HG02571 (cell line): ENCODE measurements around the gene POLR3K.
"Not testable (repeated sequence)": the region's sequence is repeated elsewhere in the genome, so short reads cannot be mapped to it uniquely, and the experiment has no call there.

Experiments used
- ATAC-seq: cut with Tn5 transposase; IDR thresholded peaks from one replicate; pipeline ENCODE4 v1.9.1; 2021; ENCODE audit warnings: mild to moderate bottlenecking, moderate library complexity; ENCODE audit not compliant: unreplicated experiment

The POLR3K gene

DNA sequence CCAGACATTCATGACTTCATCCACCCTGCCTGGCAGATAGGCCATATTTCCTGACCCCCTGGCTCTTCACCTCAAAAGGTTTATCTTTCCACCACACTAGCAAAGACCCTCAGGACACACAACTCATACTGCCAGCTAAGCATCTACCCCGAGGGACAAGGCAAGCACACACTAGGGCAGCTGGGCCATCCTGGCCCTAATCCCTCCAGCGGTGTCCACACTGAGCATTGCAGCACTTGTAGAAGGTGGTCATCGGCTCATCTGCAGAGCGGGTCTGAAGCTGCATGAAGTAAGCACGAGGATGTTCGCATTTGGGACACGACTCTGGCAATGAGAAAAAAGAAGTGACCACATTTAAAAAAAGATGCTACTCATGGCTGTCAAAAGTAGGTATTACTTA is 6.2 kb downstream of the POLR3K start:
- no peak for ATAC-seq

- not testable (repeated sequence) for ATAC-seq
These were observed 6.9 kb downstream of the POLR3K start for GRCh38 chr16:46510-46909.

DNA sequence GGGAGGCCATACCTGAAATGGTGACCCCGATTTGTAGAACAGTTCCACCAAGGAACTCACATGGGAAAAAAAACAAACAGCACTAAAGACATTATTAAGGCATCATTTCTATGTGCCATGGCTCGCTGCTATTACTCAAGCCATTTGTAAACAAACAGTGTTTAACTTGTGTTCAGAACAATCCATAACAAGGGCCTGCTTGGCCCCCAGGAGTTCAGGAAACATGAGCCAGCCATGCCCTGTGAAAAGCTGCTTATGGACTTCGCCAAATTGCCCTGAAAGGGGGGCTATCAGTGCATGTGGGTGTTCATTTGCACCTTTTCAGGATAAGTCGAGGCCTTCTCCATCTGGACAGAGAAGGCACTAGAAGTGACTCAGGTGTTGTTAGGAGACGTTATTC is 8.0 kb downstream of the POLR3K start:
- ATAC-seq = no peak

- no peak for ATAC-seq
These were observed 8.8 kb downstream of the POLR3K start for GRCh38 chr16:44655-45054.

GRCh38 chr16:43294-43693 is 10.1 kb downstream of the POLR3K start:
- no peak for ATAC-seq

- ATAC-seq = no peak
These were observed 10.7 kb downstream of the POLR3K start for GRCh38 chr16:42691-43090.

GRCh38 chr16:42069-42457 is 11.3 kb downstream of the POLR3K start:
- no peak for ATAC-seq

DNA sequence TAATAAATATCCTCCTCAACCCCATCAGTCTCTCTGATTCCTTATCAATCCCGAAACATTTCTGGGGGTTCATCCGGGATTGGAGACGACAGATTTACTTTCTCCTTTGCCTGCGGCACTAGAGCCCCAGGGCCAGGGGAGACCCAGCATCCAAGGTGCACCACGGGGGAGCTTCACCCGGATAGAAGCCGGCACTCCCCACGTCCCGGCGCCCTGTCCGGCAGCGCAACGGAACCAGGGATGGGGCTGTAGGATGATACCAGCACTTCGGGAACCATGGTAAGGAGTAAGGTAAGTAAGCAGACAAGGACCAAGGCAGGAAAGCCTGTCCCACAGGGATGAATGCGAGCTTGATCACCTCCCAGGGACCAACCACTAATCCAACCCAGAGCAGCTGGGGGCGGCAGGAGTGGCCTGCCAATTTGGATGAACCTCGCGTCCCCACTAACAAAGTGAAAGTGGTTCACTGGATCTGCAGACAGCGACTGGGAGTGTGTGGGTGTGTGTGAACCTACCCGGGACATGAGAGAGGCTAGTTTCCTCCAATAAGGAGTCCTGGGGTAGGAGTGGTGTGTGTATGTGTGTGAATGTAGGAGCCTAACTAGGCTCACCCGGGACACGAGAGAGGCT is 11.9 kb downstream of the POLR3K start:
- ATAC-seq = no peak

DNA sequence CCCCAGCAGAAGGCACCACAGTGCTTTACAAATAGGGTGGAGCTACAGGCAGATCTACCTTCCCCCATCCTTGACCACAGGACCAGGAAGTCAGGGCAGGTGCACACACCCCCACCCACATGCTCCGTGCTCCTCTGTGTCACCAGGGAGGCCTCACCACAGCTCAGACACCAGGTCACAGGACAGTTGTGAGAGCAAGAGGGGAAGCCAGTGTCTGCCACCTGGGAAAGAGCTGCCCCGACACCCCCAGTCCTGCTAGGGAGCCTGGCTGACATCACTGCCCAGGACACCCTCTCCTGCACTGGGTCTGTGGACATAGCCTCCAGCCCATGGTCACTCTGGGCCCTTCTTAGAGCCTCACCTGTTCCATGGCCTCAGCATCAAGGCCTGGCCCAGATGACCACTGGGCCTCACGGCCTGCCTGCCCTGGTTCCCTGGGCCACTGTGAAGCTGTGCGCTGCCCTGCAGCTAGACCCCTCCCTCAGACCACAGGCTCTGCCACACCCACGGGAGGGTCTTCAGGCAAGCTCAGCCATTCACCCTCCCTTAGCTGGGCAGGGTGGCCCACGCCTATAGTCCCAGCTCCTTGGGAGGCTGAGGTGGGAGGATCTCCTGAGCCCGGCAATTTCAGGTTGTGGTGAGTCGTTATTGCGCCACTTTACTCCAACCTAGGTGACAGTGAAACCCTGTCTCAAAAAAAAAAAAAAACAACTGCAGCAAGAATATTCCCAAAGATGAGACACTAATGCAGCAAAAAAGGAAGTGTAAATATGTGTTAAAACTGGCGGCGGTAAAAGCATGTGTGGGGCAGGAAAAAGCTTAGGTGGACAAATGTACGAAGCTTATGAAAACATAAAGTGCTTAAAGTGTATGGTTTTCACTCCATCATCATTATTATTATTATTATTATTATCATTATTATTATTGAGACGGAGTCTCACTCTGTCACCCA is 14.2 kb downstream of the POLR3K start:
- peak; percentile 61 for ATAC-seq

DNA sequence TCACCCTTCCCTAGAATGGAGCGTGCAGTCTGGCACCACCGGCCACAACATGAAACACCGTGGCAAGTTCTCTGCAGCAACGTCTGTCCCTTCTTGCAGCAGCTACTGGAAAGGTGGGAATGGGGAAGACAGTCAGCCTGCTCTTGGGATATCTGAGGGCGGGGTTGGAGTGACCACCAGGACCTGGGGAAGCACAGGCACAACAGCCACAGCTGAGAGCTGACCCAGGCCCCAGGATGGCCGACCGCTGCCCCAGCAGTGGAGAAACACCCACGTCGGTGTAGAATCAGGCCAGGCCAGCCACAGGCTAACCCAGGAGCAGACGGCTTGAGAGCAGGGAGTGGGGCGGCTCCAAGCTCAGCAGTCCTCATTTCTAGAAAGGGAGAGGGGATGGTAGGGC is 15.2 kb downstream of the POLR3K start:
- ATAC-seq = not testable (repeated sequence)

GRCh38 chr16:37511-37910 is 15.9 kb downstream of the POLR3K start:
- ATAC-seq = no peak

DNA sequence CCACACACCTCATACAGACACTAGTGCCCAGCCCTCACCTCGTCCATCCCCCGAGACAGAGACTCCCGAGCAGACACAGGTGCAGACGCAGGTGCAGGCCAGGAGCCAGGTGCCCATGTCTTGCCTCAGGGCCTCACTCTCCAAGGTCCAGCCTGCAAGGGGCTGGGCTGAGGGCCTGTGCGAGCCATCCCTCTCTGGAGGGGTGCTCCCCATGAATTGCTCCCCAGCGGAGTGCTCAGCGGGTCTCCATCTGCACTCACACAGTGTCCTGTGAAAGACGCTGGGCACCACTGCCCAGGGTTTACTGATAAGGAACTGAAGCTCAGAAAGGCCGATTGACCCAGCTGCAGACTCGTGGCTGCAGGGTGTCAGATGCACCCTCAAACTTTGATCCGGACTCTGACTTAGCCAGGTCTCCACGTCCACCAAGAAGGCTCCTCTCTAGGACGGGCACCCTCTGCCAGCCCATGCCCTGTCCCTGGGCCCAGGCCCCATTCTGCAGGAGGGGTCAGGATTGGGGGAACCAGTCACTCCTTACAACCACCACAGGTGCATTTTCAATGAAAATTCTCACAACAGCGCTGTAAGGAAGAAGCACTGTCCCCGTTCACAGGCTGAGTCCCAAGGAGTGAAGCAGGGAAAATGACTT is 16.9 kb downstream of the POLR3K start:
- no peak for ATAC-seq

DNA sequence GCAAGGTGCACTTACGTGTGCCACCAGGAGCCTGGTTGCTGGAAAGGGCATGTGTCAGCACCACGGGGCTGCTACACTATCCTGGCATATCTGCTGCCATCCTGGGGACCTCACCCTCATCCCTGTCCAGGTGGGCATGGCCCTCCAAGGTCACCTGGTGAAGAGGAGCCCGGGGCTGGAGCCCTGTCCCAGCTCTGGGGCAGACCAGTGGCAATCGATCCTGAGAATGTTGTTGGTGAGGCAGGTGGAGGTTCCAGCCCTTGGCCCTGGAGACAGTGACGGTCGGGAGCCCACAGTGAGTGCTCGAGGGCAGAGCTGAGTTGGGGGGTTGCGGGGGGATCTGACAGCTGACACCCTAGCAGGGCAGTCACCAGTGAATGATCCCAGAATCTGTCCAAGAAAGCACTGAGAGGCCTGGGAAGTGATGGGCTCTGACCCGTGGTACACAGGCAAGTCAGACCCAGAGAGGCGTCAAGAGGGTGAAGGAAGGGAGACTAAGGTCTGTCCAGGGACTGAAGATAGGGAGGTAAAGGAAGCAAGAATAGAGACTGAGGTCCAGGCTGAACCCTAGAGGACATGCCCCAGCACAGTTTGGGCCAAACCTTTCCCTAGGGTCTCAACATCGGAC is 17.6 kb downstream of the POLR3K start:
- no peak for ATAC-seq

- no peak for ATAC-seq
These were observed 18.3 kb downstream of the POLR3K start for GRCh38 chr16:35011-35677.

DNA sequence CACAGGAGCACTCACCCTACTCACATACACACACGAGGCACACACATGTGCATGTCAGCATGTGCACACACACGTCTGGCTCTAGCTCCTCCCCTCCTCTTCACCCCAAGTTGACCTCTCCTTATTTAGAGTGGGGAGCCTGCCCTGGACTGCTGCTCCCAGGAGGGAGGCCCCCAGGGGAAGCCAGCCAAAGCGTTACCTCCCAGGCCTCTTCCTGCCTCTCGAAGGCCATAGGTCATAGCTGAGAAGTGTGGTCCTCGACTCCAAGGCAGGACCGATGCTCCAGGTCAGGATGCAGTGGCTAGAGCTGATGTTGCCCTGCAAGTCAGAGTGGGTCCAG is 18.8 kb downstream of the POLR3K start:
- ATAC-seq = no peak

DNA sequence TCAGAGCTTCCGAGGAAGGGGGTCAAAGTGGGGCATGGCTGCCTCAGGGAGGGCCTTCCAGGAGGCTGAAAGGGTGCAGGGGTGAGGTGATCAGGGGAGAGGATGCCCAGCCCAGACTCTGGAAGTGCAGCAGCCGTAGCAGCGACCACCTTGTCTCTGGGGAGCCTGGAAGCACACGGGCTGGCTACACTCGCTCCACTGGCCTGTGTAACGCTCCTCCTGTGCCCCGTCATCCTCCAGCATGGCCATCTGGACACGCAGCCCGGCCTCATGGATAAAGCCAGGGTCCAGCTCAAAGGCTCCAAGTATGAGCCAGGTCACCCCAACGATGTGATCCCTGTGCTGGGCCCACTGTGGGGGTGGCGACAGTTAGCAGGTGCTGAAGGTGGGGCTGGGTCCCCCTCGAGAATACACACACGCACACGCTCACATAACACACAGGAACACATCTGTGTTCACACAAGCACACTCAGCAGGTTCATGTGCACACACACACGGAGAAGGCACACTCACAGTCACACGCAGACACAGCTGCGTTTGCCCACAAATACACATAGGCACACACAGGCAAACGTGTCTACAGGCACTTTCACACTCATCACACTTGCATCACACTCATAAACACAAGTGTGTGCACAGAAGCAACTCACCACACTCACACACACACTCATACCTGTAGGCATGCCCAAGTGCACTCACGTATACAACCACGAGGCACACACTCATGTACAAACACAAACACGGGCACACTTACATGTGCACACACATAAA is 19.3 kb downstream of the POLR3K start:
- no peak for ATAC-seq

DNA sequence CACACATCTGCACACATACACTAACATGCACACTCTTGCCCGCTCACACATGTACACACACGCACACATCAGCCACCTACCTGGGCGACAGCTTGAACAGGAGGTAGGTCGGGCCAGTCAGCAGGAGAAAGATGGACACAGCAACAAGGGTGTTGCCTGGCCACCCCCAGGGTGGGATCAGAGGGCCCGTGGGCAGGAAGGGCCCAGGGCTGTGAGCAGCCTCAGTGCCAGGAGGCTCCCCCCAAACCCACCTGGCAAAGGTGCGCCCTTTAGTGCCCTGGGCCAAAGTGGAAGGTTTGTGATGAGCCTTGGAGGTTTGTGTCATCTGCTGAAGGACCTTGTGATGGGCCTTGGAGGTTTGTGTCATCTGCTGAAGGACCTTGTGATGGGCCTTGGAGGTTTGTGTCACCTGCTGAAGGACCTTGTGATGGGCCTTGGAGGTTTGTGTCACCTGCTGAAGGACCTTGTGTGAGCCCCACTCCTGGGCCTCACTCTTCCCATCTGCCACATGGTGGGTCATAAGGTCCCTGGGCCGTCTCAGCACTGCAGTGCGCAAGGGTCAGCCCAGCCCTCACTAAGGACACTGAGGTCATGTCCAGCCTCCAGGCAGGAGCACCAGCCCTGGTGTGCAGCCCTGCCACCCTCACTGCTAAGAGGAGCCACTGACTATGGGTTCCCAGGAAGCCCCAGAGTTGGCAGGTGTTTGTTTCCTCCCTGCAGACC is 20.1 kb downstream of the POLR3K start:
- ATAC-seq = not testable (repeated sequence)

DNA sequence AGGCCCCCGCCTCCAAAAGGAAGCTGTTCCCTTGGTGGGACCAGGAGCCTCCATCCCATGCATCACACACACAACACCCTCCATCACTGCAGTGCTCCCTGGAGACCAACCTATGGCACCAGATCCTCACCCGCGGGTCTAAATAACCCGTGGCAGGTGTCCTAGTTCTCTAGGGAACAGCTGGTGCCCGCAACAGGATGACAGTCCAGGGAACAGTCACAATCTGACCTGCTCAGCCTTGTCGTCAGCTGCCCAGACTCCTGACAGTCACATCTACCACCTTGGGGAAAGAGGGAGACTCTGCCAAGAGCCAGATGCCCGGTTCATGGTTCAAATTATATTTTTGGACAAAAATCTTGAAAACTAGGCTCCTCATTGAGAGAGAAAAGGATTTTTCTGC is 22.8 kb downstream of the POLR3K start:
- ATAC-seq = not testable (repeated sequence)

GRCh38 chr16:25926-26348 is 27.5 kb downstream of the POLR3K start:
- not testable (repeated sequence) for ATAC-seq
